Ovary (tissue), 3 donors: ENCODE measurements around the gene KDM4C.

Source experiments
- CTCF ChIP-seq, 3 donors: fragments of 450-650 bp in 2 of 3; fragments of 200-600 bp in 1 of 3; IDR thresholded peaks; one replicate each; pipeline versions ENCODE4 v1.5.1 to v1.8.0; 2016 to 2022; ENCODE audit warnings: antibody characterized with exemption in 3 of 3, mild to moderate bottlenecking in 1 of 3
- EP300 ChIP-seq: sonication (generic); formaldehyde crosslinking; IDR thresholded peaks from one replicate; pipeline ENCODE4 v1.6.1; 2017; ENCODE audit warnings: antibody characterized with exemption
- POLR2A ChIP-seq: fragments of 450-650 bp; IDR thresholded peaks from one replicate; pipeline ENCODE4 v1.6.1; 2017; ENCODE audit warnings: antibody characterized with exemption, mild to moderate bottlenecking, moderate library complexity
- donor health status: DM: no; HTN: no; CAD: no.

GRCh38 chr9:7115606-7116005 is 357.8 kb downstream of the KDM4C start:
- TF ChIP-seq CTCF (IDR thresholded peaks at IDR 0.05) (no peak), POLR2A (no peak), EP300 (no peak)
